GM18502 (cell line): ENCODE results near the gene ADGRD2.

Experiments
- ATAC-seq: cut with Tn5 transposase; IDR thresholded peaks from one replicate; pipeline ENCODE4 v1.9.1; 2021; ENCODE audit warnings: mild to moderate bottlenecking; ENCODE audit not compliant: unreplicated experiment, poor library complexity

Gene ADGRD2

DNA sequence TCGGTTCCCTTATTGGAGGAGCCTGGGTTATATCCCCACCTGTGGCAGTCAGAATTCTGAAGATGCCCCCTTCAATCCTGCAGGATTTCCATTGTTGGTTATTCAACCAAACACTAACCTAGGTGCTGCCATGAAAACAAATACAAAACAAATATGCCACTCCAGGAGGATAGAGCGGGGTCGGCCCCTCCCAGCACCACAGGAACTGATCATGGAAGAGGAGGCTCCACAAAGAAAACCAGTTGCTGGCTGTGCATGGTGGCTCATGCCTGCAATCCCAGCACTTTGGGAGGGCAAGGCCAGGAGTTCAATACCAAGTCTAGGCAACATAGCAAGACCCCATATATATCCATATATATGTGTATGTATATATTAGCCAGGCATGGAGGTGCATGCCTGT lies 13.2 kb upstream of the ADGRD2 start:
- ATAC-seq, result no peak

DNA sequence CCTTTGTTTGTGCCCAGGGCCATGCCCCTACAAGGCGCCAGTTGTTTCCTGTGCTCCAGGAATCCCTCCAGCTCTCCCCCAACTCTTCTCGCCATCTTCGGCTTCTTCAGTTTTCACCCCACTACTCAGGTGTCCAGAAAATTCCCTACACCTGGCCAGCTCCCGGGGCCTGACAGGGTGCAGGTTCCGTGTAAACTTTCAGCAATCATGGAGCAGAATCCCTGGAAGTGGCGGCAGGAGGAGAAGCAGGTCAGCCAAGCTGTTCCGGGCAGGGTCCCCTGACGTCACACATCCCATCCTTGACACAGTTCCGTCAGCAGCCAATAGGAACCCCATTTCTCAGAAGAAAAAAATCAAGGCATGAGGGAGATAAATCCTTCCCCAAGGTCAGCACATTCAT lies 12.2 kb upstream of the ADGRD2 start:
- ATAC-seq, result no peak

DNA sequence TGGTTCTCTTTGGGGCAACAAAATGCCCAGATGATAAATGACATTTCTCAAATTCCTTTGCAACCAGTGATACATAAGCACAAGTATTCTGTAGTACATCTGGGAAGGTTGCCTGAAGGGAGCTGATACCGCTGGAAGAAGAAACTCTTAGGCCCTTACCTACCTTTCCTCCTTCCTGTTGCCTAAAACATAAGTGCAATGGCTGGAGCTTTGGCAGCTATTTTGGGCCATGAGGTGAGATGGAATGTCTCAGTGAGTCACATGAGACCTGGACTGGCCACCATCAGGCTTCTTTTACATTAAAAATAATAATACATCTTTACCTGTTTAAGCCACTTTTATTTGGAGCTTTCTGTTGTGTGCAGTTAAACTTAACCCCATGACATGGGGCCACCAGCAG lies 11.2 kb upstream of the ADGRD2 start:
- ATAC-seq, result no peak

DNA sequence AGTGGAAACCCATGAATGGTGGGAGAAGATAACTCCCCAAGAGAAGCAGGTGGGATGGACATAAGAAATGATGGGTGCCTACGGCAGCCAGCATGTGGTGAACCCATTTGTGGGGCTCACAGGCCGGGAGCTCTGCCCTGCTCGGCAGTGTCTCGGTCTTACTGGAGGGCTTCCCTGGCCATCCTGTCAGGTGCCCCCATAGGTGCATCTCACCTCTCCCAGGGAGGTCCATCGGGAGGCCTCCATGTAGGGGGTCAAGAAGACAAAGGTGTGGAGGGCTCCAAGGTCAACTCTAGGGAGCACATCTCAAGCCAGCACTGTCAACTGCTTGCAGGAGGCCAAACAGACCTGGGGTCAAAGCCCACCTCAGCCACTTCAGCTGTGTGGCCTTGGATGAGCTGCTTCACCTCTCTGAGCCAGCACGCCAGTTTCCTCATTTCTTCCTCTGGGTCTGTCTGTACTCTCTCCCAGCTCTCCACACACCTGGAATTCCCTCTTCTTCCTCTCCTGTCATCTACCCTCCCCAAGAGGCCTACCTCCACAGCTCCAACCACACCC lies 10.5 kb upstream of the ADGRD2 start:
- ATAC-seq, result no peak

- ATAC-seq, result no peak
These were observed 9.5 kb upstream of the ADGRD2 start for GRCh38 chr9:124440786-124441185.

- ATAC-seq, result no peak
These were observed 9.0 kb upstream of the ADGRD2 start for GRCh38 chr9:124441291-124441690.

- ATAC-seq, result no peak
These were observed 7.9 kb upstream of the ADGRD2 start for GRCh38 chr9:124442379-124442778.

- no peak for ATAC-seq
These were observed 7.4 kb upstream of the ADGRD2 start for GRCh38 chr9:124442826-124443225.

DNA sequence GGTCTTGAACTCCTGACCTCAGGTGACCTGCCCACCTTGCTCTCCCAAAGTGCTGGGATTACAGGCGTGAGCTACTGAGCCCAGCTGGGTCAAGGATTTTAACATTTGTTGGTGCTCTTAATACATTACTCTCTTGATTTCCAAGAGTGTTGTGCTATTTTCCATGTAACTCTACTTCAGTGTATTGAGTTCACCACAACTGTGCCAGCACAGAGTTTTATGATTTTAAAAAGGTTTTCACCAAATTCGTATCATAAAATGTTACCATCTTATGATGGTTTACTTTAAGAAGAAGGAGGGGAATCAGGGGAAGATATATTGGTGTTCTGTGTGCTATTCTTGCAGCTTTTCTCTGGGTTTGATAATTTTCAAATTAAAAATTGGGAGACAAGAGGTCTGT lies 6.6 kb upstream of the ADGRD2 start:
- no peak for ATAC-seq

DNA sequence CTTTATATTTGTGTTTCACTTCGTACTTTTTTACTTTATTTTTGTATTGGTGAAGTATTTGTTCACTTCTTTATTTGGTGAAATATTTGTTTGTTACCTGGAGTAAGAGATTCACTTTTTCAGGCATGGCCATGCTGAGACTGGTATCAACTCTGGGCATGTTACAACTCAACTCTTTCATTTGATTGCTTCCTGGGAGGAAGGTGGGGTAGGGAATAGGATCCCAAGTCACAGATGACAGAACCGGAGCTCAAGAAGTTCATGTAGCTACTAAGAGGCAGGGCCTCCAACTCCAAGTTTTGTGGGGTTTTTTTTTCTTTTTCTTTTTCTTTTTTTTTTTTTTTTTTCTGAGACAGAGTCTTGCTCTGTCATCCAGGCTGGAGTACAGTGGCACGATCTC lies 6.1 kb upstream of the ADGRD2 start:
- ATAC-seq, result no peak

DNA sequence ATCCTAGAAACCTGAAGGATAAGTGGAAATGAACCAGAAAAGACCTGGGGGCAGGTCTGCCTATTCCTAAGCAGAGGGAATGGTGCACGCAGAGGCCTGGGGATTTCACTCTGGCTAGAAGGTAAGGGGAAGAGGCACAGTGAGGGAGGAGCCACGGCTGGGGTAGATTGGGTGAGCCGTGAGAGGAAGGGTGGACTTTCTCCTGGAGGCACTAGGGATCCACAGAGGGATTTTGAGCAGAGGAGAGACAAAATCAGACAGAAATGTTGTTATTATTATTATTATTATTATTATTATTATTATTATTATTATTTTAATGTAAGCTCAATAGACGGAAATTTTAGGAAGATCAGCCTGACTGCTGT lies 3.0 kb upstream of the ADGRD2 start:
- no peak for ATAC-seq

DNA sequence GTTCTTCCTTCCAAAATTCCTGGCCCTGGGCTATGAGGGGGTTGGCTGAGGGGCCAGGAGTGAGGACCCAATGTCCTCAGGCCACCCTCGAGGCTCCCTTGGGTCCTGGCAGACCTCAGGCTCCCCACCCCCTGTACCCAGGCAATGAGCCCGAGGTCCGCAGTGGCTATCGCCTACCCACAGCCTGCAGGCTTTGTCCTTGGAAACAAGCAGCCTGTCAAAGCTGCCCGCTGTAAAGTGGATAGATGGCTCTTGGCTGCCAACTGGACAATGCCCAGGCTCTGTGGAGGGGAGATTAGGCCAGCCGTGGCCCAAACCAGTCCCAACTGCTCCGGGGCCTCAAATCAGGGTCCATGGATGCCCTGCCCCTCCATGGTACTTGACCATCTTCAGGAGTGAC lies 2.2 kb upstream of the ADGRD2 start:
- no peak for ATAC-seq

GRCh38 chr9:124449381-124450151 lies 685 bp upstream of the ADGRD2 start:
- ATAC-seq, result no peak

DNA sequence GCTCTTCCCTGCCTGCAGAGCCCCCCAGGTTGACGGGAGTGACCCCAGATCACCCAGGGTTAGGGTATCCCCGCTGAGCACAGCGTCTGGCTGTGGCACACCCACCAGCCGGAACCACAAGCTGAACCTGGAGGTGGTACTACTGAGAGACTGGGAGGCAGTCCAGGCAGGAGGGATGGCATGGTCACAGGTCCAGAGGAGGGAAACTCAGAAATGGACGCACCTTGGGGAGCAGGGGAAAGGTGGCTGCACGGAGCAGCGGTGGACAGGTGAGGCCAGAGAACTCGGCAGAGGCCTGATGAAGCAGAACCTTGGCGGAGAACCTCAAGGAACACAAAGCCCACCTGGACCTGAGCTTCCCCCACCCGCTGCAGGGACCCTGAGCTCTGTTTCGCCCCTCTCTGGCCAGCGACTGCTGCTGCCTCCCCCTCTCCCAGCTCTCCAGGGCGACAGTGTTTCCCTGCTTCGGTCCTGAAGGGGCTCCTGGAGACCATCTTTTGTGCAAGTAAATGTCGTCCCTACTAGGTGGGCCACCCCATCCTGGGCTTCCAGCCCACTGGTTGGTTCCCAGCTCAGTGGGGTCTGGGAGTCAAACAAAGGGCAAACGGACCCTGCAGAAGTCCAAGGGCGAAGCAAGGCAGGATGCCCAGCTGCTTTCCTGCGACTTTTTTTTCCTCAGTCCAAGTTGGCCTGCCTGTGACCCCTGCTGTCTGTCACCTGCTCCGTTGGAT lies 845 bp downstream of the ADGRD2 start:
- ATAC-seq, result no peak

DNA sequence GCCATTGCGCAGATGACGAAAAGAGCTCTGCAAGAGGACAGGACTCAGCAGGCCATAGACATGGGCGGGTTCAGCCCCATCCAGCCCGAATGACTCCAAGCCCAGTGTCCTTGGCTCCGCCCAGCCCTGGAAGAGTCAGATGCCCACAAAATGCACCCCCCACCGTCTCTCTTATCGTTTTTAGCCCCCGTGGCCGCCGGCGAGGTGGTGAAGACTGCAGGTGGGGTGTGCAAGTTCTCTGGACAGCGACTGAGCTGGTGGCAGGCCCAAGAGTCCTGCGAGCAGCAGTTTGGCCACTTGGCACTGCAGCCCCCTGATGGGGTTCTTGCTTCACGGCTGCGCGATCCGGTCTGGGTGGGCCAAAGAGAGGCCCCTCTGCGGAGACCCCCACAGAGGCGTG lies 2.1 kb downstream of the ADGRD2 start:
- ATAC-seq, result no peak

DNA sequence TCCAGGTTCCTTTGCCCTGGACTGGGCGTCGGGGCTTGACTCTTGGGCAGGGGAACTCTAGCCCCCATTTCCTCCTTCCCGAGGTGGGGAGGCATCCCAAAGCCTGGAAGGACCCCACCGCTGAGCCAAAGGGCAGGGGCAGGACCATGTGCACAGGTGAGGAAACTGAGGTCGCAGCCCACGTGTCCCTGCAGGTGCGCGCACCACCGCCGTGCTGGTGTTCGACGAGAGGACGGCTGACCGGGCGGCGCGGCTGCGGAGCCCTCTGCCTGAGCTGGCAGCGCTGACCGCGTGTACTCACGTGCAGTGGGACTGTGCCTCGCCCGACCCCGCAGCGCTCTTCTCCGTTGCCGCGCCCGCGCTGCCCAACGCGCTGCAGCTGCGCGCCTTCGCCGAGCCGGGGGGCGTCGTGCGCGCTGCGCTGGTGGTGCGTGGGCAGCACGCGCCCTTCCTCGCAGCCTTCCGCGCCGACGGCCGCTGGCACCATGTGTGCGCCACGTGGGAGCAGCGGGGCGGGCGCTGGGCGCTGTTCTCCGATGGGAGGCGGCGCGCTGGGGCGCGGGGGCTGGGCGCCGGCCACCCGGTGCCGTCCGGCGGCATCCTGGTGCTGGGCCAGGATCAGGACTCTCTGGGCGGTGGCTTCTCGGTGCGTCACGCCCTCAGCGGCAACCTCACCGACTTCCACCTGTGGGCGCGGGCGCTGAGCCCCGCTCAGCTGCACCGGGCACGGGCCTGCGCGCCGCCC lies 2.8 kb downstream of the ADGRD2 start:
- ATAC-seq, result no peak

DNA sequence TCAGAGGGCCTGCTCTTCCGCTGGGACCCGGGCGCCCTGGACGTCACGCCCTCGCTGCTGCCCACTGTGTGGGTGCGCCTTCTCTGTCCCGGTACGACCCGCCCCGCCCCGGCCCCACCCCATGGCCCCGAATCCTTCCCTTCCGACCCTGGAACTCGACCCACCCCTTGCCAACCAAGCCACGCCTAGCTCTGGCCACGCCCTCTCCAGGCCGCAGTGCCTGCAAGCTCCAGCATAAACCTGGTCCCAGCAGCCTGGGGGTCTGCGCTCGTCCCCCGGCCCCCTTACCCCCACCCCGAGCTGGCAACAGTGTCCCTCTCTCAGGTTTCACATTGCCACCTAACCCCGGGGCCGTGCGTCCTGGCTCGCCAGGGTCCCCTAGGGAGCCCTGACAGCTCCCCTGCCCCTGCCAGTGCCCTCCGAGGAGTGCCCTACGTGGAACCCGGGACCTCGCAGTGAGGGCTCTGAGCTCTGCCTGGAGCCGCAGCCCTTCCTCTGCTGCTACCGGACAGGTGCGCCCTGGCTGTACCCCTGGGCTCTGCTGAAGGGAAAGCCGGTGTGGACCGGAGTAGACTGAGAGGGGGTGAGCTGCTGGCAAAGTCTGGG lies 3.4 kb downstream of the ADGRD2 start:
- no peak for ATAC-seq

DNA sequence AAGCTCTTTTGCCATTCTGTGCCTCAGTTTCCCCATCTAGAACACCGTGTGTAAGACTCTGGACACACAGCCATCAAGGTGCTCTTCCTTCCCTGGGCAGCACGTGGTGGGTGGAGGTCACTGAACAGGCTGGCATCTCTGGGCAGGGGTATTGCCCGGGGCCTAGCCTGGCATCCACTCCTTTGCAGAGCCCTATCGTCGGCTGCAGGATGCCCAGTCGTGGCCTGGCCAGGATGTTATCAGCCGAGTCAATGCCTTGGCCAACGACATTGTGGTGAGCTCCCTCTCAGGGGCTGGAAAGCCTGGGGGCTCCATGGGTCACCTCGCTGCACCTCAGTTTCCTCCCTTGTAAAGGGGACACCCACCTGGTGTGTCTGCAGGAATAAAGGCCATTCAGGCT lies 4.0 kb downstream of the ADGRD2 start:
- ATAC-seq, result no peak

DNA sequence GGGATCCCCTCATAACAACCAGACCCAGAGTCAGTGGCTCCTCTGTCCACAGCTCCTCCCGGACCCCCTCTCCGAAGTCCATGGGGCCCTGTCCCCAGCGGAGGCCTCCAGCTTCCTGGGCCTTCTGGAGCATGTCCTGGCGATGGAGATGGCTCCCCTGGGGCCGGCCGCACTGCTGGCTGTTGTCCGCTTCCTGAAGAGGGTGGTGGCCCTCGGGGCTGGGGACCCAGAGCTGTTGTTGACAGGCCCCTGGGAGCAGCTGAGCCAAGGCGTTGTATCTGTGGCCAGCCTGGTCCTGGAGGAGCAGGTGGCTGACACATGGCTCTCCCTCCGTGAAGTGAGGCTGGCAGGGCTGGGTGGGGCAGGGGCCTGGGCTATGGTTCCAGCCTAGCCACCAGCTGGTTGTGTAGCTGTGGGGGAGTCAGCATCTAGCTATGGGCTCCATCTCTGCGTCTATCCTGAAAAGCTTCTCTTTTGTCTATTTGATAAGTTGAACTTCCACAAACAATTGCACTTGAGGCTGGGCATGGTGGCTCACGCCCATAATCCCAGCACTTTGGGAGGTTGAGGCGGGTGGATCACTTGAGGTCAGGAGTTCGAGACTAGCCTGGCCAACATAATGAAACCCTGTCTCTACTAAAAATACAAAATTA lies 4.7 kb downstream of the ADGRD2 start:
- ATAC-seq, result no peak

GRCh38 chr9:124455820-124456219 lies 5.6 kb downstream of the ADGRD2 start:
- no peak for ATAC-seq
